GM23248 (cell line): Measurements from ENCODE around the gene PFKFB2.

Experiments
- EZH2 ChIP-seq: fragments of 200-600 bp; sonication (generic); IDR thresholded peaks from 2 replicates; pipeline ENCODE4 v1.6.1; 2018; ENCODE audit warnings: antibody characterized with exemption, mild to moderate bottlenecking; ENCODE audit not compliant: insufficient read depth, poor library complexity, severe bottlenecking
- EZH2phosphoT487 ChIP-seq: fragments of 200-600 bp; sonication (generic); IDR thresholded peaks from 2 replicates; pipeline ENCODE4 v1.6.1; 2018; ENCODE audit warnings: antibody characterized with exemption, moderate library complexity, mild to moderate bottlenecking, low read depth; ENCODE audit not compliant: insufficient read depth

- TF ChIP-seq EZH2 (no peak), EZH2phosphoT487 (no peak)
Measured at GRCh38 chr1:207076181-207076955, 23.3 kb downstream of the PFKFB2 start.
